Hepatocyte (in vitro differentiated cells): ENCODE measurements around the gene MAD1L1.

ENCODE experiments used
- CTCF ChIP-seq: fragments of 200-600 bp; sonication (generic); IDR thresholded peaks from 2 replicates; pipeline ENCODE4 v1.5.1; 2016; ENCODE audit warnings: antibody characterized with exemption, mild to moderate bottlenecking; ENCODE audit not compliant: poor library complexity
- EZH2 ChIP-seq: fragments of 200-600 bp; sonication (generic); IDR thresholded peaks from 2 replicates; pipeline ENCODE4 v1.6.1; 2016; ENCODE audit warnings: antibody characterized with exemption, mild to moderate bottlenecking, borderline replicate concordance

- TF ChIP-seq CTCF (no peak), EZH2 (no peak)
Measured at GRCh38 chr7:2023877-2024566, 208.7 kb downstream of the MAD1L1 start.
